ENCODE measurements around the gene GJA1.

Gene GJA1

GRCh38 chr6:121482004-121482693 is 46.7 kb downstream of the GJA1 start:
- H3K4me3 ChIP-seq (ENCODE audit: control insufficient read depth, low read depth, low read length): no peak overlapping the region
- TF ChIP-seq CTCF (IDR thresholded peaks at IDR 0.05; ENCODE audit: control insufficient read depth, insufficient read depth, low read depth, low read length, missing control alignments): no peak
- DNase-seq (ENCODE audit: low read depth): peak; percentile 24

GRCh38 chr6:121482751-121483150 is 47.3 kb downstream of the GJA1 start:
- TF ChIP-seq CTCF (IDR thresholded peaks at IDR 0.05; ENCODE audit: control insufficient read depth, insufficient read depth, low read depth, low read length, missing control alignments): no peak
- no peak for DNase-seq (ENCODE audit: low read depth)
- H3K4me3 ChIP-seq (ENCODE audit: control insufficient read depth, low read depth, low read length): no peak overlapping the region

GRCh38 chr6:121485359-121485811 is 49.9 kb downstream of the GJA1 start:
- no peak for TF ChIP-seq CTCF (IDR thresholded peaks at IDR 0.05; ENCODE audit: control insufficient read depth, insufficient read depth, low read depth, low read length, missing control alignments)
- no peak overlapping the region for H3K4me3 ChIP-seq (ENCODE audit: control insufficient read depth, low read depth, low read length)
- DNase-seq (ENCODE audit: low read depth): peak; percentile 63

- H3K4me3 ChIP-seq (ENCODE audit: control insufficient read depth, low read depth, low read length): no peak overlapping the region
- no peak for DNase-seq (ENCODE audit: low read depth)
- no peak for TF ChIP-seq CTCF (IDR thresholded peaks at IDR 0.05; ENCODE audit: control insufficient read depth, insufficient read depth, low read depth, low read length, missing control alignments)
Observed at GRCh38 chr6:121491576-121491975, 56.1 kb downstream of the GJA1 start.

- no peak for TF ChIP-seq CTCF (IDR thresholded peaks at IDR 0.05; ENCODE audit: control insufficient read depth, insufficient read depth, low read depth, low read length, missing control alignments)
- no peak for DNase-seq (ENCODE audit: low read depth)
Observed at GRCh38 chr6:121492536-121492935, 57.1 kb downstream of the GJA1 start.

GRCh38 chr6:121497970-121498375 is 62.5 kb downstream of the GJA1 start:
- no peak for DNase-seq (ENCODE audit: low read depth)

More at GRCh38 chr6:121492536-121492935, 57.1 kb downstream of the GJA1 start:
- H3K4me3 ChIP-seq (ENCODE audit: control insufficient read depth, low read depth, low read length): no peak overlapping the region

More at GRCh38 chr6:121497970-121498375, 62.5 kb downstream of the GJA1 start:
- no peak overlapping the region for H3K4me3 ChIP-seq (ENCODE audit: control insufficient read depth, low read depth, low read length)
- TF ChIP-seq CTCF (IDR thresholded peaks at IDR 0.05; ENCODE audit: control insufficient read depth, insufficient read depth, low read depth, low read length, missing control alignments): no peak

Measured in AG09309 (cell line).